Fibroblast of mammary gland (primary cell): ENCODE measurements around the gene MGAT5.

Experiments used
- DNase-seq: peaks from one replicate; pipeline ENCODE4 v3.0.0-alpha.2; 2010; ENCODE audit warnings: low read depth
- H3K4me3 ChIP-seq: 2 replicates; pipeline ENCODE4 v1.5.1; 2011; ENCODE audit warnings: low read depth, mild to moderate bottlenecking, low read length, moderate library complexity; ENCODE audit not compliant: control insufficient read depth
- CTCF ChIP-seq: conservative IDR thresholded peaks from 2 replicates; pipeline ENCODE4 v1.5.1; 2011; ENCODE audit warnings: low read depth, low read length, inconsistent platforms; ENCODE audit not compliant: control insufficient read depth, insufficient read depth

Gene MGAT5

DNA sequence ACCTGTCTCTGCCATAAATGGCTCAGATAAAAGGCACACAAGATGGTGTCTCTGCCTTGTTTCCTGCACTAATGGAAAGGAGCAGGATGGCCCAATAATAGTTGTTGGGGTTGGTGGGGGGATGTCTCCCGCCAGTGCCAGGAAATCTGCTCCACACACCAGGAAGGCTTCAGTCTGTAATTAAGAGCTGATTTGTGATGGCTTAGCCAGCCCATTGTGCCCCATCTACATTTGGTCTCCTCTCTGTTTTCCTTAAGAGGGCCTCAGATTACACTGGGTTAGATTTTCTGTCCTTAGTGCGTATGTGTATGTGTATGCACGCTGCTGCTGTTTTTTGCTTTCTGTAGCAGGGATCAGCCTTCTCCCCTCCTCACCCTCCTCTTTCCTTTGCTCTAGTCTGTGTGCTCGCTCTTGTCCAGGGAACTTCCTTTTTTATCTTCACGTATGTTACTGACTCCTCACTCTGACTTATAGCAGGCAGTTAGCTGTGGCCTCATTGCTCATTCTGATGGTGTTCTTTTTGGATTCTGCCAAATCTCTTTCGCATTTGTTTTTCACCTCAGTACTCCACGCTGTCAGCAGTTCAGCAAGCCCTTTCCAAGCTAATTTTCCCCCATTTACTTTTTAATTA lies 33.4 kb upstream of the MGAT5 start:
- TF ChIP-seq CTCF = no peak
- peak; percentile 38 for DNase-seq
- no peak overlapping the region for H3K4me3 ChIP-seq

GRCh38 chr2:134224005-134224404 lies 29.9 kb upstream of the MGAT5 start:
- no peak for TF ChIP-seq CTCF
- peak; percentile 70 for DNase-seq
- H3K4me3 ChIP-seq = no peak overlapping the region

DNA sequence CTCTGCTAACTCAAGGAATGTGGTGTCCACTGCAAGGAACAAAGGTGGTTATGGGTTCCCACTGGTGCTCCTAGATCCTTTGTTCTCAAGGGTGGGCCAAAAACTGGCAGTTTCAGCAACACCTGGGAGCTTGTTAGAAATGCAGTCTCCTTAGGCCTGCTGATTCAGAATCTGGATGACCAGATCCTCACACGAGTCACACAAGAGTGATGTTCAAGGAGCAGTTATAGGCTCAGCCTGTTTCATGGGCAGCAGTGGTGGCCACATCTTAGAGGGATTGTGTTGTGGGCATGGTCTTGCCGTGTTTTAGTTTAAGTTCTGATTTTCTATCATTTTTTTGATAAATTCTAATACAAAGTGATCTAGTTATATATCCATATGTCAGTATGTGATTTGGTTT lies 28.7 kb upstream of the MGAT5 start:
- no peak for DNase-seq
- H3K4me3 ChIP-seq = no peak overlapping the region
- no peak for TF ChIP-seq CTCF

- no peak for TF ChIP-seq CTCF
- no peak overlapping the region for H3K4me3 ChIP-seq
- no peak for DNase-seq
Observed at GRCh38 chr2:134225841-134226240, 28.0 kb upstream of the MGAT5 start.

- no peak overlapping the region for H3K4me3 ChIP-seq
- no peak for DNase-seq
- no peak for TF ChIP-seq CTCF
Observed at GRCh38 chr2:134226601-134227000, 27.3 kb upstream of the MGAT5 start.

DNA sequence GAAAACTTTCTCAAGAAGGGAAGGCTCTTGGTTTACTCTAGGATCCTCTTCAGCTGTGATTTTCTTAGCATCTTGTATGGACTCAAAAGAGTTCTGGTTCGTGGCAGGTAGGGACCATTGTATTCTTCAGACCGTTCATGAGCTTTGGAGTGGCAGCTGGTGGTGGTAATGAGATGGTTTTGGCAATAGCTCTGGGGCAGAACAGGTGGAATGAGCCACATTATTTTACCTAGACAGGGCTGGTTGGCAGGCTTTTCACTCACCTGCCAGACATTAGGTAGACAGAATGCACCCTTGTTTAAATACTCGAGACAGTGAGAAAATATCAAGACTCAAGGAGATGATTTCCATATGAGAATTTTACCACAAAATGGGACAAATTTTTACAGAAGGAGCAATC lies 26.2 kb upstream of the MGAT5 start:
- TF ChIP-seq CTCF = no peak

GRCh38 chr2:134228493-134228903 lies 25.4 kb upstream of the MGAT5 start:
- no peak overlapping the region for H3K4me3 ChIP-seq
- DNase-seq = peak; percentile 41
- peak; percentile 61 for TF ChIP-seq CTCF

More for the DNA sequence above, 26.2 kb upstream of the MGAT5 start:
- DNase-seq = no peak
- no peak overlapping the region for H3K4me3 ChIP-seq
